BLaER1 (cell line): ENCODE results near the gene GGCX.
"Not testable (repeated sequence)": the region's sequence is repeated elsewhere in the genome, so short reads cannot be mapped to it uniquely, and the experiment has no call there.

Experiments
- H3K27ac ChIP-seq: shearing (Covaris generic); formaldehyde crosslinking; 2 replicates; pipeline ENCODE4 v1.8.1; 2022
- H3K27me3 ChIP-seq: shearing (Covaris generic); formaldehyde crosslinking; 2 replicates; pipeline ENCODE4 v1.8.1; 2022
- H3K36me3 ChIP-seq: shearing (Covaris generic); formaldehyde crosslinking; 2 replicates; pipeline ENCODE4 v1.8.1; 2022
- H3K4me1 ChIP-seq: shearing (Covaris generic); formaldehyde crosslinking; 2 replicates; pipeline ENCODE4 v1.8.1; 2022
- H3K4me2 ChIP-seq: shearing (Covaris generic); formaldehyde crosslinking; 2 replicates; pipeline ENCODE4 v1.8.1; 2022
- H3K4me3 ChIP-seq: shearing (Covaris generic); formaldehyde crosslinking; 2 replicates; pipeline ENCODE4 v1.8.1; 2022
- H3K9ac ChIP-seq: shearing (Covaris generic); formaldehyde crosslinking; 2 replicates; pipeline ENCODE4 v1.8.1; 2022
- H3K9me3 ChIP-seq: shearing (Covaris generic); formaldehyde crosslinking; 2 replicates; pipeline ENCODE4 v1.8.1; 2022
- H4K20me1 ChIP-seq: shearing (Covaris generic); formaldehyde crosslinking; 2 replicates; pipeline ENCODE4 v1.8.1; 2022
- Cebpa-rat ChIP-seq: shearing (Covaris generic); IDR thresholded peaks from 2 replicates; pipeline ENCODE4 v1.8.1; 2022

GGCX gene

DNA sequence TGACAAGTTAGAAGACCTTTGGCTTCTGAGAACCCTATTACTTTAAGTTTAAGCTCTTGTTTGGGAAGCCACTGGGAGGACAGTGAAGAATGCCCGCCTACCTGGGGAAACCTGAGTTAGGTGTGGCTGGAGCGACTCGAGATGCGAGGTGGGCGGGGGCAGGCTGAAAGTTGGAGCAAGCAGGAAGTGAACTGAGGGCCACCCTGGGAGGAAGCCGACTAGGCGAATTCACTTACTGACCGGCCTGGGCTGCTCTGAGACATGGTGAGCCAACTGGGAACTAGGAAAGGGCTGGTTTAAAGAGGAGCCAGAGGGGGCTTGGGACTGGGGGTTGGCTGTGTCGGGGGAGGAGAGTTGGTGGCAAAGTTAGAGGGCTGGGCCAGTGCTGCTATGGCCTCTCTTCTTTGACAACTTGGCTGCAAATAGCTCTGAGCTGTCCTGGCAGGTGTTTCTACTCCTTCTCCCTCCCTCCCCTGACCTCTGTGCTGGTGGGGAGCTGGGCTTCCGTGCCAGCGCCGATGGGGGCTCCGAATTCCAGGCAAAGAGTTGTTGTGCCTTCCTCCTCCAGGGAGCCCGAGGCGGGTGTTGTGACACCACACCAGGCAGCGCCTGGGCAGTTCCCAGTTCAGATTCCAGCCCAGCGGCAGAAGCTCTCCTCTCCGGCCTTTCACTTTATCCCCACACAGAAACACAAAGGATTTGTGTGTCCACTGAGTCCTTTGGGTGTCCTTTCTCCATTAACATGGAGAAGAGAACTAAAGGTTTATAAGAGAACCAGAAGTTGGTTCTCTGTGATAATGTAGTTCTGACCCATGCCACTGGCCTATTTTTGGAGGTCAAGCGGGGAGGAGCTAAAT, 16.3 kb upstream of the GGCX start, which contains the start of gene VAMP8:
TSS of gene VAMP8 (plus strand) at position 201 of the 857 bp plus-strand sequence. CDS start at position 262, 61 bp downstream.
- peak within 1 kb of the TSS; percentile 92 for H3K4me2 ChIP-seq
- H3K4me3 ChIP-seq = peak within 1 kb of the TSS; percentile 53
- no peaks in the 10 kb centered on the region for H3K27me3 ChIP-seq
- H3K4me1 ChIP-seq = peaks cover 68% of the 10 kb centered on the region
- TF ChIP-seq Cebpa-rat = no peak
- peak within 1 kb of the TSS; percentile 95 for H3K27ac ChIP-seq
- H3K9ac ChIP-seq = peak within 1 kb of the TSS; percentile 79
- H4K20me1 ChIP-seq = no peaks in the 10 kb centered on the region
- H3K36me3 ChIP-seq = no peaks in the 10 kb centered on the region; the same call in 1 of the 2 replicates
- H3K9me3 ChIP-seq = no peaks in the 10 kb centered on the region

GRCh38 chr2:85577063-85577385, 15.7 kb upstream of the GGCX start:
- peak overlapping the region; percentile 92 for H3K4me2 ChIP-seq
- H3K27me3 ChIP-seq = no peaks in the 10 kb centered on the region
- no peaks in the 10 kb centered on the region for H4K20me1 ChIP-seq
- no peaks in the 10 kb centered on the region for H3K9me3 ChIP-seq
- H3K36me3 ChIP-seq = no peaks in the 10 kb centered on the region; the same call in 1 of the 2 replicates
- no peak for TF ChIP-seq Cebpa-rat
- peak overlapping the region; percentile 79; the same call in 1 of the 2 replicates for H3K9ac ChIP-seq
- H3K27ac ChIP-seq = peak overlapping the region; percentile 95
- H3K4me3 ChIP-seq = no peak overlapping the region; the same call in 1 of the 2 replicates
- peaks cover 62% of the 10 kb centered on the region for H3K4me1 ChIP-seq

DNA sequence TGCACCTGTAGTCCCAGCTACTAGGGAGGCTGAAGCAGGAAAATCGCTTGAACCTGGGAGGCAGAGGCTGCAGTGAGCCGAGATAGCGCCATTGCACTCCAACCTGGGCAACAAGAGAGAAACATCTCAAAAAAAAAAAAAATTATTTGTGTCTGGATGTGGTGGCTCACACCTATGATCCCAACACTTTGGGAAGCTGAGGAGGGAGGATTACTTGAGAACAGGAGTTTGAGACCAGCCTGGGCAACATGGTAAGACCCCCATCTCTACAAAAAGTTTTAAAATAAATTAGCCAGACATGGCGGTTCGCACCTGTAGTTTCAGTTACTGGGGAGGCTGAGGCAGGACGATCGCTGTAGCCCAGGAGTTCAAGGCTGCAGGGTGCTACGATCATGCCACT, 14.4 kb upstream of the GGCX start:
- H4K20me1 ChIP-seq = no peaks in the 10 kb centered on the region
- TF ChIP-seq Cebpa-rat = no peak
- H3K4me1 ChIP-seq = peaks cover 49% of the 10 kb centered on the region
- no peak overlapping the region for H3K4me3 ChIP-seq
- no peaks in the 10 kb centered on the region for H3K9me3 ChIP-seq
- H3K36me3 ChIP-seq = no peaks in the 10 kb centered on the region
- no peak overlapping the region for H3K4me2 ChIP-seq
- H3K27ac ChIP-seq = no peak overlapping the region
- H3K9ac ChIP-seq = no peak overlapping the region
- H3K27me3 ChIP-seq = no peaks in the 10 kb centered on the region

DNA sequence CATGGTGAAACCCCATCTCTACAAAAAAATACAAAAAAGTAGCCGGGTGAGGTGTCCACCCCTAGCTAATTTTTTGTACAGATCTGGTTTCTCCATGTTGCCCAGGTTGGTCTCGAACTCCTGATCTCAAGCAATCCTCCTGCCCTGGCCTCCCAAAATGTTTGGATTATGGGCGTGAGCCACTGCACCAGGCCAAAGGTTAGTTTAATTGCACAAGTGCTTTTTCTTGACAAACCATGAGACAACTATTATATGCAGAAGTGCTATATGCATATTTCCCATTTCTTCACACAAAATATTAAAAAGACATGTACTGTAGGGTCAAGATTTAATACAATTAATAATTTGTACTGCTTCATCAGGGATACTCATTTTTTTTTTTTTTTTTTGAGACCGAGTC, 5.0 kb upstream of the GGCX start:
- Histone ChIP-seq H3K9ac (no peak overlapping the region), H3K36me3 (no peaks in the 10 kb centered on the region), H3K4me1 (peaks cover 19% of the 10 kb centered on the region), H3K4me3 (no peak overlapping the region), H4K20me1 (no peaks in the 10 kb centered on the region), H3K27me3 (no peaks in the 10 kb centered on the region), H3K9me3 (no peaks in the 10 kb centered on the region), H3K4me2 (no peak overlapping the region), H3K27ac (no peak overlapping the region)
- TF ChIP-seq Cebpa-rat = no peak

DNA sequence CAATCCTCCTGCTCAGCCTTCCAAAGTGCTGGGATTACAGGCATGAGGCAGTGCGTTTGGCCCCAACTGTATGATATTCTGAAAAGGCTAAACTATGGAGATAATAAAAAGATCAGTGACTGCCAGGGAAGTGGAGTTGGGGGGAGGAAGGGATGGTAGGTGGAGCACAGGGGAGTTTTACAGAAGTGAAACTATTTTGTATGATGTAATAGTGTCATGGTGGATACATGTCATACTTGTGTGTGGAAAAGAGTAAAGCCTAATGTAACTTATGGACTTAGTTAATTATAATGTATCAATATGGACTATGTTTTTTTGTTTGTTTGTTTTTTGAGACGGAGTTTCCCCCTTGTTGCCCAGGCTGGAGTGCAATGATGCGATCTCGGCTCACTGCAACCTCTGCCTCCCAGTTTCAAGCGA, 2.9 kb upstream of the GGCX start:
- Histone ChIP-seq H3K27me3 (no peaks in the 10 kb centered on the region), H4K20me1 (peaks cover 12% of the 10 kb centered on the region; the same call in 1 of the 2 replicates), H3K9me3 (no peaks in the 10 kb centered on the region), H3K4me3 (no peak overlapping the region), H3K9ac (no peak overlapping the region), H3K27ac (peak overlapping the region; percentile 35; the same call in 1 of the 2 replicates), H3K36me3 (peaks cover 8% of the 10 kb centered on the region), H3K4me2 (peak overlapping the region; percentile 50), H3K4me1 (peaks cover 36% of the 10 kb centered on the region)
- TF ChIP-seq Cebpa-rat = 0 out of 2 replicates have a peak, but pooled peaks have one; percentile 27

DNA sequence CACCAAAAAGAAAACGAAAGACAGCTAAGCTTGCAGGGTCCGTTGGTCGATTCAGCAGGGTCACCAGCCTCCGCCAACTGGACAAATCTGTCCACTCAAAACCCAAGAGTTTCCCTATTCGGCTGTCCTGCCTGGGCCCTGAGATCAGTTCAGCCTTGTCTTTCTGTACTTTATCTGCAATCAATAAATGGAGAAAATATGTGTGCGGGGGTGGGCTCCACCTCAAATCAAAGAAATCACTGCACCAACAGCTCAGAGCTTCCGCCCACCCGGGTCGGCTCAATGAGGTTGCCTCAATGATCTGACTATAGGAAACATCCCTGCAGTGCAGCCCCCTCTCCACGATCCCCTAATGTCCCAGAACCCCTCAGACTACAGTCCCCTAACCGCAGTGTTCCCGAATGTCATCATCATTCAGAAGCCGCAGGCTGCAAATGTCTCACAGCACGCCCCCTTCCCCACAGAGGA, 447 bp downstream of the GGCX start:
- Histone ChIP-seq H3K4me2 (peak overlapping the region; percentile 98), H3K4me1 (peaks cover 38% of the 10 kb centered on the region), H3K27ac (peak overlapping the region; percentile 56)

GRCh38 chr2:85560403-85560726, 928 bp downstream of the GGCX start:
- Histone ChIP-seq H3K4me1 (peaks cover 38% of the 10 kb centered on the region), H3K27ac (peak overlapping the region; percentile 56; the same call in 1 of the 2 replicates), H4K20me1 (peaks cover 37% of the 10 kb centered on the region; the same call in 1 of the 2 replicates), H3K9ac (peak overlapping the region; percentile 88), H3K4me3 (peak overlapping the region; percentile 71), H3K4me2 (peak overlapping the region; percentile 98), H3K36me3 (peaks cover 45% of the 10 kb centered on the region)
- not testable (repeated sequence) for H3K9me3 ChIP-seq, H3K27me3 ChIP-seq

More for the DNA sequence above, 447 bp downstream of the GGCX start:
- TF ChIP-seq Cebpa-rat = no peak
- Histone ChIP-seq H3K27me3 (no peaks in the 10 kb centered on the region), H3K4me3 (peak overlapping the region; percentile 71), H3K9ac (peak overlapping the region; percentile 88), H4K20me1 (peaks cover 37% of the 10 kb centered on the region; the same call in 1 of the 2 replicates), H3K9me3 (no peaks in the 10 kb centered on the region), H3K36me3 (peaks cover 40% of the 10 kb centered on the region)

DNA sequence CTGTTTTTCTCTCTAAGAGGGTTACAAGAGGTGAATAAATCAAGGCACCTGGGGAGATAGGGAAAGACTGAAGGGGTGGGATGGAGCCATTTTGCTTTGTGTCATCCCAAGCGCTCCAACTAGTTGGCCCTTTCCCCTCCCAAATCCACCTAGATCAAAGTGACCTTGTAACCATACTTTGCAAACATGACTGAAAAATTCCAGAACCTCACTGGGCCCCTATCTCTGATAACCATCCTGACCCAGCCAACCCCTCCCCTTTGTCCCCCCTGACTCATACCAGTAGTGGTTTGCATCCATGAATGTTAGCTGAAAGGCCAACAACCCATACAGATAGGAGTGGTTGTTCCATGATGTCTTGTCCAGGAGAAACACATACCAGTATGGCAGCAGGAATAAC, 3.1 kb downstream of the GGCX start:
- H3K9me3 ChIP-seq = no peaks in the 10 kb centered on the region
- peaks cover 37% of the 10 kb centered on the region; the same call in 1 of the 2 replicates for H4K20me1 ChIP-seq
- no peak overlapping the region for H3K4me2 ChIP-seq
- no peak overlapping the region for H3K4me3 ChIP-seq
- no peak for TF ChIP-seq Cebpa-rat
- peaks cover 67% of the 10 kb centered on the region for H3K36me3 ChIP-seq
- H3K4me1 ChIP-seq = peaks cover 25% of the 10 kb centered on the region
- H3K27me3 ChIP-seq = no peaks in the 10 kb centered on the region
- no peak overlapping the region for H3K27ac ChIP-seq
- no peak overlapping the region for H3K9ac ChIP-seq

DNA sequence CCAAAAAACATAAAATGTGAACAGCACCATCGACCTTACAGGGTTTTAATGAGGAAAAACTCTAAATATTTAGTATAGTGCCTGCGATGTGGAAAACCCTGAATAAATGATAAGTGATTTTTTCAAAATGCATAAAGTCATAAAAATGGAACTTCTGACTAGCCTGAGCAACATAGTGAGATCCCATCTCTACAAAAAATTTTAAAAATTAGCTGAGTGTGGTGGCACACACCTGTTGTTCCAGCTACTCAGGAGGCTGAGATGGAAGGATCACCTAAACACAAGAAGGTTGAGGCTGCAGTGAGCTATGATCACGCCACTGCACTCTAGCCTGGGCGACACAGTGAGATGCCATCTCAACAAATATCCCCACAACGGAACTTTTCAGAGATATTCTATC, 4.2 kb downstream of the GGCX start:
- Histone ChIP-seq H3K36me3 (peaks cover 77% of the 10 kb centered on the region), H3K9ac (no peak overlapping the region), H3K27ac (no peak overlapping the region), H3K4me2 (no peak overlapping the region), H3K9me3 (no peaks in the 10 kb centered on the region), H4K20me1 (peaks cover 37% of the 10 kb centered on the region; the same call in 1 of the 2 replicates), H3K4me3 (no peak overlapping the region), H3K27me3 (no peaks in the 10 kb centered on the region), H3K4me1 (peaks cover 22% of the 10 kb centered on the region)
- no peak for TF ChIP-seq Cebpa-rat

DNA sequence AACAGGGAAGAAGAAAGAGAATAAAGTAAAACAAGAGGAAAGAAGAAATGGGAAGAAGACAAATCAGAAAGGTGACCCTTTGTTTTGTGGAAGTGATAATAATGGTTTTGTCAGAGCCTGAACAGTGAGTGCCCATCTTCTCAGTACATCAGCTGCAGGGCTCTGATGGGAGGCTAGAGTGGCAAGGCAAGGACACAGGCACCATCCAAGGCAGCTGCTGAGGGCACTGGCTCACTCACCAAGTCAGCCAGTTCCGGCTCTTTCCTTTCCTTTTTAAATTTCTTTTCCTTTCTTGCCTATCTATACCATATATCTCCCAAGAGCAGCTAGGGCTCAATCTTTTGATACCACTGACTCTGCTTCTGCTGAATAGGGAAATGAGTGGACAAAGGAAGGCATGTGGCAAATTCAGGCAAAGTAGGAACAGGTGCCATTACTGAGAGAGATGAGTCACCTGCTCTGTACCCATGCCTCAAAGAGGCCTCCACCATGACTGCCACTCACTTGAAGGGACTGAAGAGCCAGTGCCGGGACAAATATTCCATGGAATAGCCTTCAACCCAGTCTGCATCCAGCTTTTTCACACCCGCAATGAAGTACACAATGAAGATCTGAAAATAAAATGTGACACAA, 6.2 kb downstream of the GGCX start:
- no peak for TF ChIP-seq Cebpa-rat
- no peak overlapping the region for H3K27ac ChIP-seq
- peaks cover 95% of the 10 kb centered on the region for H3K36me3 ChIP-seq
- 0 out of 2 replicates have a peak overlapping the region, but pooled peaks have one; percentile 48 for H3K9ac ChIP-seq
- H3K9me3 ChIP-seq = no peaks in the 10 kb centered on the region
- H4K20me1 ChIP-seq = peaks cover 29% of the 10 kb centered on the region; the same call in 1 of the 2 replicates
- H3K4me2 ChIP-seq = no peak overlapping the region
- no peak overlapping the region for H3K4me3 ChIP-seq
- no peaks in the 10 kb centered on the region for H3K27me3 ChIP-seq
- H3K4me1 ChIP-seq = peaks cover 26% of the 10 kb centered on the region
